Adrenal gland (tissue), 12 donors: ENCODE data around the gene MCCD1. TPM values are rescaled to one million over a fixed set of nuclear protein-coding genes. Genes with fewer than 3 reads are reported as not detected.

Experiments used
- DNase-seq, 7 donors: peaks; one replicate each; pipeline ENCODE4 v3.0.0-alpha.2; 2019 to 2020
- H3K27ac ChIP-seq, 5 donors: fragments of 200-600 bp; sonication (generic) in 4 of 5; 1 replicate in 3 of 5; 2 replicates in 2 of 5; pipeline versions ENCODE4 v1.5.1 to v1.8.0; 2016 to 2020; ENCODE audit warnings: mild to moderate bottlenecking in 1 of 5
- H3K27me3 ChIP-seq: fragments of 200-600 bp; 2 replicates; pipeline ENCODE4 v1.8.0; 2021
- H3K36me3 ChIP-seq, 2 donors: fragments of 200-600 bp; replicated peaks in 1 of 2; 1 replicate in 1 of 2; 2 replicates in 1 of 2; pipeline versions ENCODE4 v1.5.1 to v1.8.0; 2018 to 2022
- H3K4me1 ChIP-seq, 2 donors: fragments of 200-600 bp; replicated peaks in 1 of 2; 1 replicate in 1 of 2; 2 replicates in 1 of 2; pipeline versions ENCODE4 v1.5.1 to v1.8.0; 2018 to 2021
- H3K4me3 ChIP-seq, 4 donors: fragments of 200-600 bp; sonication (generic) in 3 of 4; one replicate each; pipeline ENCODE4 v1.5.1; 2016 to 2018
- H3K9me3 ChIP-seq, 3 donors: fragments of 200-600 bp; sonication (generic) in 1 of 3; replicated peaks in 1 of 3; 1 replicate in 2 of 3; 2 replicates in 1 of 3; pipeline versions ENCODE4 v1.5.1 to v1.8.0; 2016 to 2021
- POLR2A ChIP-seq, 2 donors: fragments of 450-650 bp; IDR thresholded peaks; one replicate each; pipeline ENCODE4 v1.6.1; 2017; ENCODE audit warnings: antibody characterized with exemption in 2 of 2, mild to moderate bottlenecking in 2 of 2, moderate library complexity in 1 of 2
- WGBS, 4 donors: extraction: QIAGEN DNeasy Blood & Tissue Kit in 2 of 4; methylation state at CpG; one replicate each; pipeline versions ENCODE4 v1.1.5 to v1.1.7; 2013 to 2017; 5-methylcytosine and 5-hydroxymethylcytosine counted together
- intact Hi-C, 2 donors: fragments of 100-400 bp; cut with DNase I; formaldehyde crosslinking; loops; one replicate each; pipeline versions ENCODE4 v1.14.1 to v1.15.0; 2022 to 2023
- polyA plus RNA-seq, 3 donors: library from polyadenylated mRNA; stranded (reverse); fragments of 200-250 nt in 2 of 3; fragments of 350-450 nt in 1 of 3; fragmentation: Illumina TruSeq in 1 of 3; extraction: RNeasy Lipid Tissue Mini Kit (QIAGEN cat#74804) in 1 of 3; gene quantifications; one replicate each; pipeline ENCODE4 v1.2.3, GENCODE V29; 2013 to 2014
- total RNA-seq, 9 donors: library from RNA; depleted of rRNA in 4 of 9; stranded (reverse); fragments of >200 nt in 4 of 9; fragments of 120-200 nt in 1 of 9; fragmentation: NEBNext Ultra II Directional in 1 of 9; extraction: Animal tissue kit (Norgen Biotek cat#: 25700) in 1 of 9; gene quantifications; one replicate each; pipeline versions ENCODE4 v1.1.0 to v1.2.4, GENCODE V29; 2013 to 2023
- TF ChIP-seq, protein P1 (sequence below), 6 experiments: fragments of 450-650 bp in 4 of 6; fragments of 200-600 bp in 2 of 6; sonication (generic) in 1 of 6; IDR thresholded peaks; 1 replicate in 5 of 6; 2 replicates in 1 of 6; pipeline versions ENCODE4 v1.5.1 to v1.8.0; 2016 to 2021; ENCODE audit warnings: antibody characterized with exemption in 6 of 6, mild to moderate bottlenecking in 2 of 6, moderate library complexity in 1 of 6
- donor health status: healthy with polysubstance abuse.
- donor health status: Bipolar disorder and iron deficiency.
- donor health status: DM: yes; HTN: yes; CAD: no.
- donor health status: DM: no; HTN: no; CAD: no.
- donor health status: DM: no; HTN: no; CAD: no.
- donor health status: DM: yes; HTN: yes; CAD: no.

Gene MCCD1
- total and polyA plus RNA-seq, 12 donors: not detected

DNA sequence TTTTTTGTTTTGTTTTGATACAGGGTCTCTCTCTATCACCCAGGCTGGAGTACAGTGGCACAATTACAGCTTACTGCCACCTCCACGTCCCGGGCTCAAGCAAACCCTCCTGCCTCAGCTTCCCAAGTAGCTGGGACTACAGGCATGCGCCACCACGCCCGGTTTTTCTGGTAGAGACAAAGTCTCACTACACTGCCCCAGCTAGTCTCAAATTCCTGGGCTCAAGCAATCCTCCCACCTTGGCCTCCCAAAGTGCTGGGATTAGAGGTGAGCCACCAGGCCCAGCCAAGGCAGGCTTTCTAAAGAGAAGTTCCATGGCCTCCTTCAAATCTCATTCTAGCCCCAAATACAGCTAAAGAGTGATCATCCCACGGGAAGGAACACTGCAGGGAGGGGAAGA is 5.2 kb downstream of the MCCD1 start:
- 92 to 98% (median 94%) methylated on average over 6 of the region's 6 CpGs for WGBS, 4 donors
- no peaks in the 10 kb centered on the region for H3K27me3 ChIP-seq
- TF ChIP-seq, protein P1, sequence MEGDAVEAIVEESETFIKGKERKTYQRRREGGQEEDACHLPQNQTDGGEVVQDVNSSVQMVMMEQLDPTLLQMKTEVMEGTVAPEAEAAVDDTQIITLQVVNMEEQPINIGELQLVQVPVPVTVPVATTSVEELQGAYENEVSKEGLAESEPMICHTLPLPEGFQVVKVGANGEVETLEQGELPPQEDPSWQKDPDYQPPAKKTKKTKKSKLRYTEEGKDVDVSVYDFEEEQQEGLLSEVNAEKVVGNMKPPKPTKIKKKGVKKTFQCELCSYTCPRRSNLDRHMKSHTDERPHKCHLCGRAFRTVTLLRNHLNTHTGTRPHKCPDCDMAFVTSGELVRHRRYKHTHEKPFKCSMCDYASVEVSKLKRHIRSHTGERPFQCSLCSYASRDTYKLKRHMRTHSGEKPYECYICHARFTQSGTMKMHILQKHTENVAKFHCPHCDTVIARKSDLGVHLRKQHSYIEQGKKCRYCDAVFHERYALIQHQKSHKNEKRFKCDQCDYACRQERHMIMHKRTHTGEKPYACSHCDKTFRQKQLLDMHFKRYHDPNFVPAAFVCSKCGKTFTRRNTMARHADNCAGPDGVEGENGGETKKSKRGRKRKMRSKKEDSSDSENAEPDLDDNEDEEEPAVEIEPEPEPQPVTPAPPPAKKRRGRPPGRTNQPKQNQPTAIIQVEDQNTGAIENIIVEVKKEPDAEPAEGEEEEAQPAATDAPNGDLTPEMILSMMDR (IDR thresholded peaks at IDR 0.05): no peak
- TF ChIP-seq POLR2A (IDR thresholded peaks at IDR 0.05): no peak
- H3K4me1 ChIP-seq: peaks cover 2 to 20% of the 10 kb centered on the region in 2 donors
- no peak for DNase-seq
- no peak overlapping the region for H3K4me3 ChIP-seq
- no peaks in the 10 kb centered on the region for H3K9me3 ChIP-seq
- peaks cover 0 to 91% of the 10 kb centered on the region in 2 donors for H3K36me3 ChIP-seq
- intact Hi-C loops: no loop called here
- H3K27ac ChIP-seq: no peak overlapping the region

DNA sequence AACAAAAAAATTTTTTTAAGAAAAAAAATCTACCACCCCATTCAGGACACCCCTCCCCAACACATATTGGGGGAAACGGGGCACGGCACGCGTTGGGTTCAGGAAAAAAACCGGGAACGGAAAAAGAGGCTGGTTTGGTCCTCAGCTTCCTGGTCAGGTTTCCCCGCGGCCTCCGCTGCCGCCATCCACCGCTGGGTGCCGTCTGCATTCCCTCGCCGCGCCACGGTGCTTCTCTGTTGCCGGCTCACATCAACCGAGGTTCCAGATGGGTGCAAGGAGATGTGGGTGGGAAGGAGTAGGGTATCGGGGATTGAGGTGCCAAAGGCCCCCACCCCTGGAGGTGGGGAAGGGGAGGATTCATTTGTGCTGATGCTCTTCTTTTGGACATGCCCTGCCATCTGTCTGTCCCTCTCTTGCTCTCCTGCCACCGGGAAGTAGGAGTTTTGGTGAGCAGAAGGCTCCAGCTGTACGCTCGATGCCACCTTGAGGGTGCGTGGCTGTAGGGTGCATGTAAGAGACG is 5.8 kb downstream of the MCCD1 start:
- 88 to 91% (median 90%) methylated on average over 21 to 24 of the region's 24 CpGs for WGBS, 4 donors
- no peak overlapping the region for H3K27ac ChIP-seq
- H3K4me3 ChIP-seq: no peak overlapping the region
- no peak for TF ChIP-seq POLR2A (IDR thresholded peaks at IDR 0.05)
- TF ChIP-seq, protein P1 (IDR thresholded peaks at IDR 0.05): no peak
- peaks cover 0 to 97% of the 10 kb centered on the region in 2 donors for H3K36me3 ChIP-seq
- no peaks in the 10 kb centered on the region for H3K27me3 ChIP-seq
- peaks cover 5 to 25% of the 10 kb centered on the region in 2 donors for H3K4me1 ChIP-seq
- intact Hi-C loops: loop anchor here (5.0 kb wide), 1 partner anchor 37 kb away; the partner anchor contains the start of gene MICB (in 2 of the 2)
- H3K9me3 ChIP-seq: no peaks in the 10 kb centered on the region
- no peak for DNase-seq

DNA sequence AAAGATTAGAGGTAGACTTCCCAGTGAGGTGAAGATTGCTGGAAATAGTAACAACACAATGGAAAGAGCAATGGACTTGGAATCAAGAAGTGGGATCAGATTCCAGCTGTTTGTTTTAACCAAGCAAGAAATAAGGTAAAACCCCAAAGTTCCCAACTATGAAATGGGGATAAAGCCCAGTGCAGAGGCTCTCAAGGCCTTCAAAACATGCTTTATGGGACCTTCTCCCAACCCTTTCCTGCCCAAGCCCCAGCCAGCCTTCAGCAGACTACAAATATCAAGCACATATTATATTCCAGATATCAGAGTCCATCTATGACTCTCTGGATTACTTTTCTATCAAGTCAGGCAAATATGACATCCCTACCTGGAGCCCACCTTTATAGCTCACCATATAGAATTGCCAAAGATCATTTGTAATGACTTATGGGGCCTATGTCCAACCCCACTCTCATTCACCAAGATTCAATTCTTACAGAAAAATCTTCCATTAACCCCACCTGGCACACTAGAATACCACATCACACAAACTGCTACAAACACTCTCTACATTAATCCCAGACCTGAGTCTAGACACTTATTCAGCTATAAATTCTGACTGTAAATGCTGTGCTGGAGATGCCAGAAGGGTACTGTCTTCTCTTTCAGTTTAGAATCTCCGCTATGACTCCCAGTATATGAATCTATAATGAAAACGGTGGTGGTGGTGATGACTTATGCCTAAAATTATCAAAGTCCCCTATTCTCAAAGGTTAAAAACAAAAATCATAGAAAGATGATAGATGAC is 7.0 kb downstream of the MCCD1 start:
- H3K36me3 ChIP-seq: peaks cover 0 to 95% of the 10 kb centered on the region in 2 donors
- H3K4me3 ChIP-seq: no peak overlapping the region
- no peaks in the 10 kb centered on the region for H3K9me3 ChIP-seq
- no peak for TF ChIP-seq POLR2A (IDR thresholded peaks at IDR 0.05)
- TF ChIP-seq, protein P1 (IDR thresholded peaks at IDR 0.05): no peak
- no peak for DNase-seq
- peaks cover 15 to 37% of the 10 kb centered on the region in 2 donors for H3K4me1 ChIP-seq
- no peaks in the 10 kb centered on the region for H3K27me3 ChIP-seq
- intact Hi-C loops: loop anchor here (5.0 kb wide), 1 partner anchor 38 kb away; the partner anchor contains the start of gene MICB (in 2 of the 2)
- WGBS, 4 donors: 16 to 24% (median 21%) methylated on average over 2 of the region's 2 CpGs
- no peak overlapping the region for H3K27ac ChIP-seq

DNA sequence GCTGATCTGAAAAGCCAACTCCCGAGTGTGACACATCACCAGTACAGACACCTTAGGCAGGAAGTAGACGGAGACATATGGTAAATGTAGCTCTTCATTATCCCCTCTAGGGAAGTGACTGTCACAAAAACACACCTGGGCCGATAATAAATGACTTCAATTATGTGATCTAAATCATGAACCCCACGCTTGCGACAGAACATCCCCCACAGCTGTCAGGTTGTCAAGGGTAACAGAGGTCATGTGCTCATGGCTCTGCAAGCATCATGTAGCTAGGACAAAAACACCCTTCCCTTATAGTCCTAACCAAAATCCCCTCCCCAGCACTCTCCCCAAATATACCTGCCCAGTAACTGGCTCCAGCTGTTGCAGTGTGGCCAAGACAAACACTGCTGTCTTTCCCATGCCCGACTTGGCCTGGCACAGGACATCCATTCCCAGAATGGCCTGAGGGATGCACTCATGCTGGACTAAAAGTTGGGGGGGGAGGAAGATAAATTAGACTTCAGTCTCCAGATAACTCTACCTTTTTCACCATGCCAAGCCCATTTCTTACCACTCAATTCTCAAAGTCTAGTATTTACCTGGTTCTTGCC is 10.1 kb downstream of the MCCD1 start:
- 47 to 51% (median 49%) methylated on average over 6 of the region's 6 CpGs for WGBS, 4 donors
- DNase-seq: peak in 1 of 7 donors; percentile 48
- Histone ChIP-seq H3K4me3 (no peak overlapping the region), H3K27ac (peak overlapping the region in 1 of 5 donors; percentile 1), H3K27me3 (no peaks in the 10 kb centered on the region), H3K4me1 (peaks cover 20 to 45% of the 10 kb centered on the region in 2 donors), H3K9me3 (no peaks in the 10 kb centered on the region), H3K36me3 (peaks cover 0 to 64% of the 10 kb centered on the region in 2 donors)
- intact Hi-C loops: loop anchor here (5.0 kb wide), 1 partner anchor 42 kb away; the partner anchor contains the start of gene MICB (in 2 of the 2)
- no peak for TF ChIP-seq POLR2A (IDR thresholded peaks at IDR 0.05)
- TF ChIP-seq, protein P1 (IDR thresholded peaks at IDR 0.05): no peak
